Measurements from ENCODE around the gene OVCA2. TPM values are rescaled to one million over a fixed set of nuclear protein-coding genes. Genes with fewer than 3 reads are reported as not detected.

Gene OVCA2
- polyA plus RNA-seq, 1 of the 3 experiments (the other 2 are of a cell fraction): 59.2 TPM

- Histone ChIP-seq H3K9ac (no peak overlapping the region), H2AFZ (ENCODE audit: low read depth) (no peak overlapping the region), H3K9me3 (no peaks in the 10 kb centered on the region), H3K4me2 (peak overlapping the region; percentile 79; the same call in 1 of the 2 replicates), H3F3A (replicated peaks; ENCODE audit: insufficient read depth) (peaks cover 20% of the 10 kb centered on the region), H3K4me3 (ENCODE audit: low read depth in 2 of 2, low read length in 1 of 2) (peak overlapping the region in 1 of 2 experiments; percentile 75; a peak in 2 of 4 replicates), H3K27ac (ENCODE audit: low read depth in 2 of 2, low read length in 1 of 2) (no peak overlapping the region), H3K27me3 (ENCODE audit: insufficient read depth) (no peaks in the 10 kb centered on the region), H3K79me2 (ENCODE audit: insufficient read depth) (peaks cover 8% of the 10 kb centered on the region), H4K20me1 (ENCODE audit: insufficient read depth) (peaks cover 5% of the 10 kb centered on the region; the same call in 1 of the 2 replicates), H3K9me2 (no peaks in the 10 kb centered on the region), H3K4me1 (ENCODE audit: control insufficient read depth in 1 of 2, insufficient read depth in 2 of 2, low read depth in 1 of 2, low read length in 1 of 2) (peaks cover 4 to 16% of the 10 kb centered on the region in 2 experiments; a peak in 2 of 4 replicates), H3K36me3 (replicated peaks in 1 of 2; ENCODE audit: control insufficient read depth in 1 of 2, insufficient read depth in 2 of 2, low read length in 1 of 2) (peaks cover 0 to 2% of the 10 kb centered on the region in 2 experiments)
- CTCF ChIA-PET: interaction anchor here (0.9 to 3.6 kb wide), 9 partner anchors 11 to 232 kb away, joined by 3 to 50 read pairs (median 4); no protein-coding TSS in a partner anchor
- POLR2A ChIA-PET: no interaction called here
- no peak for TF ChIP-seq NRF1 (IDR thresholded peaks at IDR 0.05; ENCODE audit: low read depth, low read length)
- TF ChIP-seq MAX (IDR thresholded peaks at IDR 0.05; ENCODE audit: low read depth): no peak
- TF ChIP-seq SIN3A (IDR thresholded peaks at IDR 0.05; ENCODE audit: borderline replicate concordance, low read depth, low read length): no peak
- no peak for TF ChIP-seq TEAD4 (IDR thresholded peaks at IDR 0.05; ENCODE audit: borderline replicate concordance, insufficient read depth)
- no peak for TF ChIP-seq USF2 (IDR thresholded peaks at IDR 0.05; ENCODE audit: borderline replicate concordance, low read depth, low read length)
- no peak for TF ChIP-seq CTCF (IDR thresholded peaks at IDR 0.05)
- TF ChIP-seq MXI1 (IDR thresholded peaks at IDR 0.05; ENCODE audit: low read depth, low read length): no peak
- TF ChIP-seq POLR2AphosphoS5 (IDR thresholded peaks at IDR 0.05; ENCODE audit: low read depth, low read length): no peak
- no peak for DNase-seq
- WGBS (ENCODE audit: low lambda C conversion rate): 42% methylated on average over 42 of the region's 81 CpGs
These were observed 9.5 kb downstream of the OVCA2 start for GRCh38 chr17:2051061-2051932.

GRCh38 chr17:2051933-2052559, 10.2 kb downstream of the OVCA2 start:
- Histone ChIP-seq H2AFZ (ENCODE audit: low read depth) (no peak overlapping the region), H3K27me3 (ENCODE audit: insufficient read depth) (no peaks in the 10 kb centered on the region), H3K79me2 (ENCODE audit: insufficient read depth) (peaks cover 8% of the 10 kb centered on the region; the same call in 1 of the 2 replicates), H3K9ac (no peak overlapping the region), H3K9me2 (no peaks in the 10 kb centered on the region), H3K4me3 (ENCODE audit: low read depth in 2 of 2, low read length in 1 of 2) (no peak overlapping the region), H3K4me1 (ENCODE audit: control insufficient read depth in 1 of 2, insufficient read depth in 2 of 2, low read depth in 1 of 2, low read length in 1 of 2) (peaks cover 4 to 16% of the 10 kb centered on the region in 2 experiments; a peak in 2 of 4 replicates), H3K27ac (ENCODE audit: low read depth in 2 of 2, low read length in 1 of 2) (no peak overlapping the region), H3K36me3 (replicated peaks in 1 of 2; ENCODE audit: control insufficient read depth in 1 of 2, insufficient read depth in 2 of 2, low read length in 1 of 2) (peaks cover 0 to 2% of the 10 kb centered on the region in 2 experiments), H3K9me3 (no peaks in the 10 kb centered on the region), H4K20me1 (ENCODE audit: insufficient read depth) (peaks cover 5% of the 10 kb centered on the region; the same call in 1 of the 2 replicates), H3K4me2 (no peak overlapping the region), H3F3A (replicated peaks; ENCODE audit: insufficient read depth) (peaks cover 15% of the 10 kb centered on the region)
- DNase-seq: no peak
- 87% methylated on average over 14 of the region's 14 CpGs for WGBS (ENCODE audit: low lambda C conversion rate)
- TF ChIP-seq RCOR1 (IDR thresholded peaks at IDR 0.05; ENCODE audit: low read length) (no peak), ELF1 (IDR thresholded peaks at IDR 0.05) (no peak), USF1 (IDR thresholded peaks at IDR 0.05; ENCODE audit: borderline replicate concordance, low read depth) (no peak), TEAD4 (IDR thresholded peaks at IDR 0.05; ENCODE audit: borderline replicate concordance, insufficient read depth) (no peak), TCF12 (IDR thresholded peaks at IDR 0.05) (no peak), FOSL2 (IDR thresholded peaks at IDR 0.05; ENCODE audit: borderline replicate concordance, low read depth) (no peak), EP300 (IDR thresholded peaks at IDR 0.05; ENCODE audit: borderline replicate concordance in 1 of 2, low read depth in 1 of 2, low read length in 1 of 2) (no peak), GABPA (IDR thresholded peaks at IDR 0.05; ENCODE audit: low read depth) (no peak), JUND (IDR thresholded peaks at IDR 0.05) (no peak)
- ChIA-PET POLR2A (no interaction called here), CTCF (interaction anchor here (1.0 to 3.6 kb wide), 8 partner anchors 10 to 231 kb away, joined by 3 to 50 read pairs (median 4); no protein-coding TSS in a partner anchor)

All from SK-N-SH (cell line).